ENCODE data around the gene RUFY2.

- TF ChIP-seq CTCF (IDR thresholded peaks at IDR 0.05 in 8 of 11, conservative IDR thresholded peaks at IDR 0.05 in 3 of 11) (peak in 10 of 11 experiments; percentile 19 to 96 (median 84)), POLR2A (IDR thresholded peaks at IDR 0.05) (no peak)
Measured at GRCh38 chr10:68406815-68407548, at the start of gene RUFY2.

Data from spleen (tissue), 7 donors.